NCI-H524 treated with DMSO at 0.1 percent for 48 hours (cell line): ENCODE measurements around the gene ZHX3.
"Not testable (repeated sequence)": the region's sequence is repeated elsewhere in the genome, so short reads cannot be mapped to it uniquely, and the experiment has no call there.

Experiments used
- DNase-seq: peaks from one replicate; lab custom pipeline; 2025; lab: John Stamatoyannopoulos, UW

Gene ZHX3

DNA sequence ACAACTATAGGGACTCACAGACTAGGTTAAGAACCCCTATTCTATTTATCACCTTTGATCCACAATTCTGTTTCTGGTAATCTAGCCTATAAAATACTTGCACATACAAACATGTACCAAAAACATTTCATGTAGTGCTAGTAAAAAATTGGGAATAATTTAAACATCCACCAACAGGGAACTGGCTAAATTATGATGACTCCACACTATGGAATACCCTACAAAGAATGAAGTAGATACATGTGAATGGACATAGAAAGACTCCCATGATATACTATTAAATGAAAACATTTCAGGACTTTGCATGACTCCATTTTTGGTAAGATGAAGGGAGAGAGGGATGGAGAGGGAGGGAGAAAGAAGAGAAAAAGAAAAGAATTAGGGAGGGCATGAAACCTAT is 58.2 kb downstream of the ZHX3 start:
- no peak for DNase-seq

DNA sequence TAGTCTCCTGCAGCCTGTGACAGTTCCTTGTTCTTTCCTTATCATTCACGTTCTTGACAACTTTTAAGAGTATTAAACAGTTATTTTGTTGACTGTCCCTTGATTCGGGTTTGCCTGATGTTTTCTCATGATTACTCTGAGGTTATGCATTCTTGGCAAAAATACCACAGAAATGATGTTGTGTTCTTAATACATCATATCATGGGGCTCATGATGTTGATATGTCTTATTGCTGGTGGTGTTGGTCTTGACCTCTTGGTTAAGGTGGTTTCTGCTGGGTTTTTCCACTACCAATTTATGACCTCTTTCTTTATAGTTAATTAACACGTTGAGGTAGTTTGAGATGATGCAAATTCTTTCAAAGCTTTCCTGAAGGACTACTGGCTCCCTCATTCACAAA is 59.1 kb downstream of the ZHX3 start:
- no peak for DNase-seq

DNA sequence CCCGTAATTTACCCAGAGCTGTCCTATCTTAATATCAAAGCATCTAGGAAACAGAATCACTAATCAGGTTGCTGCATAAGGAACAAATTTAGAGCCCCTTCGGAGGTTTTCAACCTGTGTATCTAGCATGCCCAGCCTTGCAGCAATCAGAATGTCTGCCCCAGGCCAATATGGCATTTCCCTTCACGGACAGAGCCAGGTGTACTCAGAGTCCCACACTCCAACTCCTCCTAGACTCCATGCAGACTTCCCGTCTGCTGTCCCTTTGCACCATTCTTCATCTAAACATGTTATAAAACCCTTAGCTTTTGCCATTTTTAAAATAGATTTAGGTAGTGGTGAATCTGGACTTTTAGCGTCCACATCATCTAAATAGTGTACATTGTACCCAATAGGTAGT is 61.0 kb downstream of the ZHX3 start:
- DNase-seq: no peak

DNA sequence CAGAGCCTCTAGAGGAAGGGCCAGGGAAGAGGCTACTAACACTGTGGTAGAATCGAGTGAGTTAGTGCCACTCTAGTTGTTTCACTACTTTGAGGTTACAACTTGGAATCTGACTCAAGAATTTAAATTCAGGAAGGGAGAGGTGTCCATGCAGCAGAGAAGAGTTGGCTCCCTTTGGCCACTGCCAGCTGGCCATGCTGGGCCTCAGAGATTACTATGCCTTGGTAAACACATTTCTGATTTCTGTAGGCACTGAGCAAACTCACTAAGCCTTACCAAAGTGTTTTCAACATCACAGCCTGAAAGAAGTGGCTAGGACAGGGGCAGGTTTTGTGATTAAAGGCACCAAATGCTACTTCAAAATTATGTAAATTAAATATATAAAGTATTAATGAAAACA is 61.9 kb downstream of the ZHX3 start:
- DNase-seq: no peak

DNA sequence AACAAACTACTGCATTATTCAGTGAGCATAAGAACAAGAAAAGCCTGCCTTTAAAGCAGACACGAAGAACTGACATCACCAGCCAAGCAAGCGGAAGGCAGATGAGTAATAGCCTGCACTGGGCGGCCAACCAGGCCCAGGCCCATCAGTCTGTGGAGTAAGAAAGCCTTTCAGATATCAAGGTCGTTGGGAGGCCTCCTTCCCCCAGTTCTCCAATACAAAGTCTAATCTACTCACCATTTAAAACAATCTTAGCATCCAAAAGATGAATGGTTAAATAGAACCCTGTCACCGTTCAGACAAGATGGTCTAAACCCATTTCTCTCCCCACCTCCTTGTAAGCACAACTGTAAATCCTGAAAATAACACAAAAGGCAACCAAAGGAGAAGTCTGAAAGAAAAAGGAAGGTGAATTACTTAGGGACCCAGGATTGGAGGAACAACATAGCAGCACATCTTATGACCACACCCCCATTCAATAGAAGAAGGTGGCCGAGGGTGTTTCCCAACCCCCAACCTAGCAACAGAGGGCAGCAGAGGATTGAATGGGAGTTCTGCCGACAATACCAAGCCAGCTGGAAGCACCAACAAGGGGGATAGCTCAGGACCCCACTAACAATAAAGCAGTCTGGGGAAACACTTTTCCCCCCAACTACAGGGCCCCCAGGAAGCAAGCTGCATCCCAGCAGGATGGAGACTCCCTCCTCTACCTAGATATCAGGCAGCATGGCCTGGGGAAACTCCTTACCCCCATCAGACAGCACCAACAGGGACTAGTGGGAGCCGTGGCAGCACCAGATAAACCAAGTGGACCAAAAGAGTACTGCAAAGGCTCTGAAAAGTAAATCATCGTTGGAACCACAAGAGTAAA is 67.9 kb downstream of the ZHX3 start:
- DNase-seq: no peak

DNA sequence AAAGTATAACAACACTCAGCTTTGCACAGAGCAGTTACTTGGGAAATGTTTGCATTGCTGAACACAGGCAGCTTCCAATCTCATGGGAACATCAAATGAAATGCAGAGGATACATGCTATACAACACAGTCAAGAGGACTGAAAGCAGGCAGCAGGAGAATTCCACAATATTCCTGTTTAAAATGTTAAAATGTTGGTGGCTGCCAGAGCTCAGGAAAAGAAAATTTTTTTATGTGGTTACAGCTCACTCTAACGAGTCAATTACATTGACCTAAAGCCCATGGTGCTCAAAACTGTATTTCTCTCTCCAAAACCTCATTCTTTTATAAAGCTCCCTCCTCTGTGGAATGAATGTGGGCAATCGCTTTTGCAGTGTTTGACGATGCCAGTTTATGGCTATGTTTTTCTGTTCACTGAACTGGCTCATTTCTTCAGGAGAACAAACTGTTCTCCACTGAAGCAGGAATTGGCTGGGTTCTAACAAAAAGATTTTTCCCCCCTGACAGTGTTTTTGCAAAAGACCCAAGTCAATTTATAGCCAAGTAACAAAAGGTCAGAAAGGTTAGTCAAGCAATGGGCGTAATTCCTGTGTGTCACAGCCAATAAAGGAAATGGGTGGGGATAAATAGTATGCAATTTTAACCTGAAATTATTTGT is 69.0 kb downstream of the ZHX3 start:
- DNase-seq: no peak

DNA sequence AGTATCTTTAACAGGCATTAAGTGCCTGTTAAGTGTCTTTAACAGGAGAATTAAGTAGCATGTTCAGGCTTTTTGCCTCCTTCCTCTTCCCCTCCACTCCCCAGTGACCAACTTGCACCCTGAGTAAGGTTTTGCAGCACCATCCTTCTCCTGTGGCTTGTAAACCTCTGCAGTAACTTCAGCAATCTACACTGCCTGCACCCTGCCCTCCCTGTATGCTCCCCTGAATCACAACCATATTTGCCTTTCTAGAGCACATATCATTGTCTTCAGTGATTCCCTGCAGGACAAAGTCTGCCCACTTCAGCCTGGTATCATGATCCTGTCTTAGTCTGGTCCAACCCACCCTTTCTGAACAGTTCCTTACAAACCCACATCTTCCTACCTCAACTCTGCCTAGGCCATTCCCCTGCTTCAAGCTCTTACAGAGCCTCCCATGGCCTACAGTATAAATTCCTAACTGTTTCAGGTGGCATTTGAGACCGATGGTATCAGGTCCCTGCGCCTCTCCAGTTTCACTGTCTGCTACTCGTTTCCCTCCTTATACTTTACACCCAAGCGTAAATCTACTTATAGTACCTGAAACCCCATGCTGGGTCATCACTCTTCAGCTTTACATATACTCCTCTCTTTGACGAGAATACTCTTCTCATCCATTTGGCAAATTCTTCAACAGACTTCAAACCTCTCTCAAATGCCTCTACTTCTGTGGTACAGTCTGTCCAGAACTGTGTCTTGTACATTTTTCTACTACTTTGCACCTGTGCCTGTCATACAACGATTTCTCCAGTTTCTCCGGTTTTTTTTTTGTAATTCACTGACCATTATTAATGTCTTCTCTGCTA is 69.8 kb downstream of the ZHX3 start:
- no peak for DNase-seq

DNA sequence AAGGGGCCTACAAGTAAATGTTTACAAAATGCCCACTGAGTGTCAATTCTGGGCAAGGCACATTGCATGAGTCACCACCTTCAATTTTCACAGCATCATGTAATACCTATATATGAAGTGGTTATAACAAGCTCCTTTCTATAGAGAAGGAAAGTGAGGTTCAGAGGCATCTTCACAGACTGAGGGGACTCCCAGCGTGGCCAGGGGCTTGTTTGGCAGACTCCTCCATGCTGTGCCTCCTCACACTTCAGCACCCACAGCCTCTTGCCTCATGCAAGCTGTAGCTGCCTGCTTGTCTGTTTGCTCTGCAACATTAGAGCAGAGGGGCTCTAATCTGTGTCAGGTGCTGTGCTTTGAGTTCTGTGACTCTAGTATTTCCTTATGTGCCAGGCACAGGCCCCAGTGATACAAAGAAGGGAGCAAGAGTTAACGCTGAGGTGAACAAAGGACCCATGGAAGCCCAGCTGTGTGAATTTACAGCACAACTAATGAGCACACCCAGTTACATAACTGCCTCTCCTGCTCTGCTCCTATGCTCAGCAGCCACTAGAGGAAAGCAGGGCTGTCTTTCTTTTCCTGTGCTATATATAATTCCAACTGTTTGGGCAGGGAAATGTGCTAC is 72.3 kb downstream of the ZHX3 start:
- no peak for DNase-seq

DNA sequence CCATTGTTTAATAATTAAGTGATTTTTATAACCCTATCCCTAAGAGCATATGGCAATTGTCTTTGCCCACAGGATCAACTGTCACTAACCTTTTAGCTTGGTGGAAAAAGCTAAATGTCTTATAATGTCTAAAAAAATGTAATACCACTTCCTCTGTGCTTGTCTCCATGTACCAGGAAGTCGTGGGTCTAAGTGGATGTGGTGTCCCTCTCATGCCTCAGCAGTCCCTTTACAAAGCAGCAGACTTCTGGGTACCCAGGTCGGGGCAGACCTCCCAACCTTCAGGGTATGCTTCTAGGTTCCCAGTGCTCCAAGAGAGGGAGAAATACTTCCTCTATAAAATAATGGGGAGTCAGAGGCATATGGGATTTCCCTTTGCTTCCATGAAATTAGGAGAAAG is 74.7 kb downstream of the ZHX3 start:
- no peak for DNase-seq

DNA sequence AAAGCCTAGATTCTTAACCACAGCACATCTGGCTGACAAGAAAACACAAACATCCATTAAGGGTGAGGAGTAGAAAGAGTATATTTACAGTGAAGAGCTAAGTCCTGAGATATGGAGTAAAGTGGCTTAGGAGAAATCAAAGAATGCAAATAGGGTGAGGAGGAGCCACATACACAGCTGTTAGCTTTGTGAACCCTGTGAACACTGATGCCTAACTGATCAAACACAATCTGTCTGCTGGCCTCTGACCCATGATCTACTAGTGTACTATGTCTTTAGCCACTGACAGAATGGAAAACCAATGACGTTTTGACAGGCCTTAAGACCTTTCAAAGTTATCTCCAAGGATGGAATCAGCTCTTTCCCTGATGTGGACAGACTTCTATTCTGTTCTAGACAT is 75.2 kb downstream of the ZHX3 start:
- DNase-seq: no peak

DNA sequence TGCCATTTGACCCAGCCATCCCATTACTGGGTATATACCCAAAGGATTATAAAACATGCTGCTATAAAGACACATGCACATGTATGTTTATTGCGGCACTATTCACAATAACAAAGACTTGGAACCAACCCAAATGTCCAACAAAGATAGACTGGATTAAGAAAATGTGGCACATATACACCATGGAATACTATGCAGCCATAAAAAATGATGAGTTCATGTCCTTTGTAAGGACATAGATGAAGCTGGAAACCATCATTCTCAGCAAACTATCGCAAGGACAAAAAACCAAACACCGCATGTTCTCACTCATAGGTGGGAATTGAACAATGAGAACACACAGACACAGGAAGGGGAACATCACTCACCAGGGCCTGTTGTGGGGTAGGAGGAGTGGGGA is 80.3 kb downstream of the ZHX3 start:
- not testable (repeated sequence) for DNase-seq

DNA sequence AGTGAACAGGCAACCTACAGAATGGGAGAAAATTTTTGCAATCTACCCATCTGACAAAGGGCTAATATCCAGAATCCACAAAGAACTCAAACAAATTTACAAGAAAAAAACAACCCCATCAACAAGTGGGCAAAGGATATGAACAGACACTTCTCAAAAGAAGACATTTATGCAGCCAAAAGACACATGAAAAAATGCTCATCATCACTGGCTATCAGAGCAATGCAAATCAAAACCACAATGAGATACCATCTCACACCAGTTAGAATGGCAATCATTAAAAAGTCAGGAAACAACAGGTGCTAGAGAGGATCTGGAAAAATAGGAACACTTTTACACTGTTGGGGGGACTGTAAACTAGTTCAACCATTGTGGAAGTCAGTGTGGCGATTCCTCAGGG is 80.7 kb downstream of the ZHX3 start:
- not testable (repeated sequence) for DNase-seq

DNA sequence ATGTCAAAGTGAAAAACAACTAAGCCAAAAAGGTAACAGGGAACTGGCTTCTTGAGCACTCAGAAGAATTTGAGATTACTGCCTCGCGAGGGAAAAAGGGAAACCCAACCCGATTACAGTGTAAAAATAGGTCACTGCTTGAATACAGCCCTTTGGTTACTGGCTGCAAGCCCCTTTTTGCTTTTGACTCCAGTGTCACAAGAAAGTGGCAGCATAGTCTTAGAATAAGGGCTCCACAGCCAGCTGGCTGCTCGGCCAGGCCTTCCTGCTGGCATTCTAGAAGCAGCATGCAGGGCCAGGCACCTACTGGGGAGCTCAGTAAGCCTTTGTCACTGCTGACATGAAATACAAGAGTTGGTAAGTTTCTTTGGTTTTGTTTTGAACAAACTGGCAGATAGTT is 83.0 kb downstream of the ZHX3 start:
- DNase-seq: no peak

DNA sequence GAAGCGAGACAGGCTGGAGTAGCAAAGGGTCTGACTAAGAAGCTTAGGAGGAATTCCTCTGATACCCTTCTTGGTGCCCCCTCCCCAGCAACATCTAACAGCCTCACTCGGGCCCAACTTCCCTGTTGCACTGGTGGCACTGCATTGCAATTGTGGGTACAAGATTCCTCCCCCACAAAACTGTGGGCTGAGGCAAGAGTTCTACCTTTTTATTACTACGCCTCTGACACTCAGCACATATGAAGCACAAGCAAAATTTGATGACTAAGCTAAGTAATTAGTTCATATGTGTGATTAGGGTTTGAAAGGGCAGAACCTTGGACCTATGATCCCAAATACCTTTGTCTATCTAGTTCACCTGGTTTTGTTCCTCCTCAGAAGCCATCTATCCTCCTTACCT is 83.5 kb downstream of the ZHX3 start:
- no peak for DNase-seq

DNA sequence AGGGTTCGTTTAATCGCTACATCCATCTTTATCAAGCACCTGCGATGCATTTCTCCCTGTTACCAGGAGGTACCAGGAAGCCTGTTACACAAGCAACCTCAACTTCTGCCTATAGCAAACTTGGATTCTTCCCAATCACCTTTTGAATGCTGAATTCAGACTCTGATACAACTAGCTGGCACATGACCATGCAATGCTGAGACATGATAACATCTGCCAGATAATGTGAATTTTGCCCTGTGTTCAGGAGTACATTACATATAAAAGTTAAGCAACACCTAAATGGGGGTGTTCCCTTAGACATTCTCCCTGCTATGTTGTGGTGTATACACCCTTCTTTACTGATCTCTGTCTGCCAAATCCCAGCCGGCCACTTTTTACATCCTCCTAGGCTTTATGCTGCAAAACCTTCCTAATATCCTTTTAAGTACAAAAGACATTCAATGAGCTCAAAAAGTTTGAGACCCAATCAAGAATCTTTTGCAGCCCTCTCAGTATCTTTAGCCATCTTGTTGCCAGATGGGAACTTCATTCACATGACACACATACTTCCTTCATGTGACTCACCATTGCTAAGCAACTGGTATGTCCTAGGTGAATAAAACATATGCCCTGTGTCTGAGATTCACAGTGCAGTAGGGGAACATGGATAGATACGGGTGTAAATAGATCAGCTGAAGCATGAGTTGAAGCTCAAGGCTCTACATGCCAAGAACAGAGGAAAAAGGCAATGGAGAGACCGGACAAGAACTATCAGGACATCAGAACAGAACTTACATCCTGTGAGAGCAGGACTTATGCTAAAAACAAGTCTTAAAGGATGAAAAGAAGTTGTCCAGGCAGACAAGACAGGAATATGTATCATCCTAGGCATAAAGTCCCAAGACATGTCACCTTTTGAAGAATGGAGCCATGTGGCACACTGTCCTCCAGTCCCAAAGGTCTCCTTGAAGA is 84.3 kb downstream of the ZHX3 start:
- no peak for DNase-seq

DNA sequence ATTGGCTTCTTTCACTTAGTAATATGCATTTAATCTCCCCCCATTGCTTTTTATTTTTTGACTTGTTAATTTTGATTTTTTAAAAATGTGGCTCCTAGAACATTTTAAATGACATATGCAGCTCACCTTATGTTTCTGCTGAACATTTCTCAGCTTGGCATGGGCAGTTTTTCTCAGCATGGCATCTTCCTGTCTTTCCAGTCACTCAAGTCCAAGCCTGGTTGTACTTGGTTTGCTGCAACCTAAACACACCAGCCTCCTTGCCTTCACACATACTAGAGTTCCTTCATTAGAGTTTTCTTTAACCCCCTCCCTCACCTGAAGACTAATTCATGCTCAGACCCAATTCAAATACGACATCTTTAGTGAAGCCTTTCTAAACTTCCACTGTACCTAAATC is 86.4 kb downstream of the ZHX3 start:
- no peak for DNase-seq

DNA sequence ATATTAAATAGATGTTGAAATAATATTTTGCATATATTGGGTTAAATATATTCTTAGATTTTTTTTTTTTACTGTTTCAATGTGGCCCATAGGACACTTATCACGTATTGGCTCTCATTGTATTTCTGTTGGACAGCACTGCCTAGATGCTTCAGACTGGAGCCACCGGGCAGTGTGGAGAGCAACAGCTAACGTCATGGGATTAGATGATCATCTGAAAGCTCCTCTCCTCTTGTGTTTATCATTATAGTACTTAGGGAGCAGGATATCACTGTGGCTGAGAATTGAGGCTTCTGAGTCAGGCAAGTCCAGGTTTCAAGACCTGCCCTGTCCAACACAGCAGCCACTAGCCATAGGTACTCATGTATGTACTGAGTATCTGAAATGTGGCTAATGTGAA is 87.4 kb downstream of the ZHX3 start:
- DNase-seq: no peak

DNA sequence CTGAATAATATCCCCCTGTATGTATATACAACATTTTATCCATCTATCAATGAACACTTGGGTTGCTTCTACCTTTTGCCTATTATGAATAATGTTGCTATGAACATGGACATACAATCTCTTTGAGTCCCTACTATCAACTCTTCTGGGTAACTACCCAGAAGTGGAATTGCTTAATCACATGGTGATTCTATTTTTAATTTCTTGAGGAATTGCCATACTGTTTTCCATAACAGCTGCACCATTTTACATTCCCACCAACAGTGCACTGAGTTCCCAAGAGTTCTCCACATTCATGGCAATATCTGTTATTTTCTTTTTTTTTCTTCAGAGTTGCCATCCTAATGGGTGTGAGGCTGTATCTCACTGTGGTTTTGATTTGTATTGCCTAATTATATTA is 88.3 kb downstream of the ZHX3 start:
- no peak for DNase-seq

DNA sequence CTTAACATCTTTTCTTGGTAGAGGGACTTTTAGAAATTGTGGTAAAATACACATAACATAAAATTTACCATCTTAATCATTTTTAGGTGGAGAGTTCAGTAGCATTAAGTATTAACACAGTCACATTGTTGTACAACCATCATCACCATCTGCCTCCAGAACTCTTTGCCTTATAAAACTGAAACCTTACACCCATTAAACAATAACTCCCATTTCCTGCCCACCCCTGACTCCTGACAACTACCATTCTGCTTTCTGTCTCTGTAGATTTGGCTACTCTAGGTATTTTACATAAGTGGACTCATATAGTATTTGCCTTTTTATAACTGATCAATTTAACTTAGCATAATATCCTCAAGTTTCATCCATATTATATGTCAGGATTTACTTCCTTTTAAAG is 88.7 kb downstream of the ZHX3 start:
- DNase-seq: no peak

DNA sequence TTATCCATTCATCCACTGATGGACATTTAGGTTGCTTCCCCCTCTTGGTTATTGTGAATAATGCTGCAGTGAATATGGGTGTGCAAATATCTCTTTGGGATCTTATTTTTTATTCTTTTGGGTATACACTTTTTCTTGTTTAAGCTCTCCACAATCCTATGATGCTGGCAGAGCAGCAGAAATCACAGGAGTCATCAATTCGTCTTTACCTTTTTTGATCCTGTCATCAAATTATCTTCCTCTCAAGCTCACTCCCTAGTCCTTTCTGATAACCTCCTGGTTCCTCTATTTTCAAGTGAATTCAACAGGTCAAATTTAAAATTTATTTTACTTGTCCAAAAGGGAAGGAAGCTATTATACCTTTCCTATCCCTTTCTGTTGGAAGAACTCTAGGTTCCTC is 91.1 kb downstream of the ZHX3 start:
- DNase-seq: no peak

DNA sequence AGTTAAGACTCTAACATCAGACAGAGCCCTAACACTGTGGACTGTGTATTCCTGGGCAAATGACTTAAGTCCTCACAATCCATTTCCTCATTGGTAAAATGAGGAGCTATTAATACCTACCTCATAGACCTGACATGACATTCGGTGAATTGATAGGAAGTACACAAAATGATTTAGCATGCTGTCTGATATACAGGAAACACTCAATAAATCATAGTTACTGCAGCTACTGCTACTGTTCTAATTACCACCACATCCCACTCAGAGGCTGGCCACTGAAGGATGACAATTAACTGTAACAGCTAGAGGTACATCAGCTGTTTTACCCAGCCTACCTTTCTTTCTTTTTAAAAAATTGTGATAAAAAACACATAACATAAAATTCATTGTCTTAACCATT is 92.4 kb downstream of the ZHX3 start:
- DNase-seq: no peak
